ENCODE results near the gene SLC9A5. TPM values are rescaled to one million over a fixed set of nuclear protein-coding genes. Genes with fewer than 3 reads are reported as not detected.

SLC9A5 gene
- total and polyA plus RNA-seq, 4 donors, result 1.1 to 2.9 (median 1.6) TPM

GRCh38 chr16:67275321-67275720 lies 26.5 kb downstream of the SLC9A5 start:
- 87 to 94% methylated on average over 2 of the region's 2 CpGs for WGBS, 2 donors
- H3K27ac ChIP-seq (ENCODE audit: low read depth in 1 of 2, low read length in 2 of 2), result no peak overlapping the region
- no peaks in the 10 kb centered on the region for H3K36me3 ChIP-seq (ENCODE audit: control insufficient read depth in 1 of 2, insufficient read depth in 2 of 2, low read length in 1 of 2)
- H3K27me3 ChIP-seq (ENCODE audit: control insufficient read depth in 1 of 2, insufficient read depth in 2 of 2, low read length in 1 of 2), result no peaks in the 10 kb centered on the region
- ATAC-seq (ENCODE audit: low FRiP score) (no peak), DNase-seq (no peak)
- no peak overlapping the region for H3K4me3 ChIP-seq (ENCODE audit: low read length in 2 of 2)
- intact Hi-C loops (cut with DNase I), result no loop called here
- no peaks in the 10 kb centered on the region for H3K4me1 ChIP-seq (ENCODE audit: control insufficient read depth in 1 of 2, insufficient read depth in 2 of 2, low read length in 2 of 2)
- no peaks in the 10 kb centered on the region for H3K9me3 ChIP-seq (ENCODE audit: control insufficient read depth, low read length)

DNA sequence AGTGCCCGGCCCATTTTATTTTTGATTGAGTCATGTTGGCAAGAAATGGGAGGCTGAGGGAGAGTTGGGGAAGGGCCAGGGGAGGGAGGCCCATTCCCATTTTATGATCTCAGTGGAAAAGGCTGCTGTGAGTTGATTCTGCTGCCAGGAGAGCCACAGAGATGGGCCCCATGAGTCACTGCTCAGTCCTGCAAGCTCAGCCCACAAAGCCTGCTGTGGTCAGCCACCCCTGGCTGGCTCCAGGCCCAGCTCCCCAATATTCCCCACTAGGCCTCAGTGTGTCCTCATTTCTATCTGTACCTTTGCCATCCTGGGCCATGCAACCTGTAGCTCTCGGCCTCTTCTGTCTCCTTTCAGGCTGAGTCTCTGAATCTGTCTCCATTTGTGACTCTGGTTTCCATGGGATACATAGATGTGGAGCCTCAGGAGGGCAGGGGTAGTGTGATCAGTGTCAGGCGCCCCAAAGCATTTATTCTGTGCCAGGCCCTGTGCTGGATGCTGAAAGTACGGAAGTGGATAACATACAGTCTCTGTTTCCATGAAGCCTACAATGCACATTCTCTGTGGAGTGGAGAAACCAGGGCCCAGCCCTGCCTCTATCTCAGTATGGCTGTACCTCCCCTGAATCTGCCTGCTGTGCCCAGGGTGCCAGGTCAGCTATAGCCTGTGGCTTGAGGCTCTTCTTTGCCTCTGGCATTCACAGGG lies 28.7 kb downstream of the SLC9A5 start:
- Histone ChIP-seq H3K36me3 (ENCODE audit: control insufficient read depth in 1 of 2, insufficient read depth in 2 of 2, low read length in 1 of 2) (no peaks in the 10 kb centered on the region), H3K9me3 (ENCODE audit: control insufficient read depth, low read length) (no peaks in the 10 kb centered on the region), H3K27me3 (ENCODE audit: control insufficient read depth in 1 of 2, insufficient read depth in 2 of 2, low read length in 1 of 2) (no peaks in the 10 kb centered on the region), H3K4me3 (ENCODE audit: low read length in 2 of 2) (no peak overlapping the region), H3K27ac (ENCODE audit: low read depth in 1 of 2, low read length in 2 of 2) (peak overlapping the region; percentile 24 to 29), H3K4me1 (ENCODE audit: control insufficient read depth in 1 of 2, insufficient read depth in 2 of 2, low read length in 2 of 2) (no peaks in the 10 kb centered on the region)
- DNase-seq (peak; percentile 90 to 91), ATAC-seq (ENCODE audit: low FRiP score) (peak; percentile 81)
- intact Hi-C loops (cut with DNase I), result no loop called here
- 46 to 47% methylated on average over 4 of the region's 4 CpGs for WGBS, 2 donors

DNA sequence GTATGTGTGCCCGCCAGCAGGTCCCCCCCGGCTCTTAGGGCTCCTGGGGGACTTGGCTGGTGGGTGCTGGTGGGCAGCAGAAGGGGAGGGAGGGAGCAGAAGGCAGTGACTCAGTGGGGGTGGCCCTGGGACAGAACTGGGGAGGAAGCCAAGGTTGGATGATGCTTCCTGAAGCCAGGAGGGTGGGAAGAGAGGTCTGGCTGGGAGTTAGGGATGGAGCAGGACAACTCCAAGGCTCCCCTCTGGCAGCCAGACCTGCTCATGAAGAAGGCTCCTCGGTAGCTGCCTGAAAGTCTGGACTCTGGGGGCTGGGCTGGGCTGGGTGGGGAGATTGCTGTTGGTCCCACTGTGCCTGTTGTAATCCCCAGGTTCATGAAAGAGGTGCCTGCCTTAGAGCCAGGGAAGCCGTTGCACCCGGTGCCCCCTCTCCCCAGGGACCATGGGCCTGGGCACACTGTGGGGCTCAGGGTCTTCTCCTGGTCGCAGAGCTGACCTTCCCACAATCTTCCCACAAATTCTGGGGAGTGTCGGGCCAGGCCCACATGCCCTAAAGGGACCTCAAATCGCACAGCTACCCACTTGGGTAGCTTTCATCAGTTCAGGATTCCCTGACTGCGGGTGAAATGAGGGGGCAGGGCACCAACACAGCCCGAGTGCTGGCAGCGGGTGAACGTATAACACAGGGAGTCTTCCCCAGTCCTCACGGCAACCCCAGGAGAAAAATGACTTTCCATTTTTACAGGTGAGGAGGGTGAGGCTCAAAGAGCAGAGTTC lies 29.4 kb downstream of the SLC9A5 start:
- DNase-seq, result peak in 1 of 2 donors; percentile 73
- H3K27me3 ChIP-seq (ENCODE audit: control insufficient read depth in 1 of 2, insufficient read depth in 2 of 2, low read length in 1 of 2), result no peaks in the 10 kb centered on the region
- H3K36me3 ChIP-seq (ENCODE audit: control insufficient read depth in 1 of 2, insufficient read depth in 2 of 2, low read length in 1 of 2), result no peaks in the 10 kb centered on the region
- H3K27ac ChIP-seq (ENCODE audit: low read depth in 1 of 2, low read length in 2 of 2), result peak overlapping the region; percentile 24 to 29
- no peak overlapping the region for H3K4me3 ChIP-seq (ENCODE audit: low read length in 2 of 2)
- ATAC-seq (ENCODE audit: low FRiP score), result peak; percentile 50
- H3K4me1 ChIP-seq (ENCODE audit: control insufficient read depth in 1 of 2, insufficient read depth in 2 of 2, low read length in 2 of 2), result no peaks in the 10 kb centered on the region
- intact Hi-C loops (cut with DNase I), result no loop called here
- no peaks in the 10 kb centered on the region for H3K9me3 ChIP-seq (ENCODE audit: control insufficient read depth, low read length)
- 33 to 43% methylated on average over 13 of the region's 13 CpGs for WGBS, 2 donors

- Histone ChIP-seq H3K9me3 (ENCODE audit: control insufficient read depth, low read length) (no peaks in the 10 kb centered on the region), H3K4me1 (ENCODE audit: control insufficient read depth in 1 of 2, insufficient read depth in 2 of 2, low read length in 2 of 2) (no peaks in the 10 kb centered on the region), H3K4me3 (ENCODE audit: low read length in 2 of 2) (peak overlapping the region in 1 of 2 donors; percentile 49), H3K36me3 (ENCODE audit: control insufficient read depth in 1 of 2, insufficient read depth in 2 of 2, low read length in 1 of 2) (no peaks in the 10 kb centered on the region), H3K27ac (ENCODE audit: low read depth in 1 of 2, low read length in 2 of 2) (peak overlapping the region in 1 of 2 donors; percentile 20), H3K27me3 (ENCODE audit: control insufficient read depth in 1 of 2, insufficient read depth in 2 of 2, low read length in 1 of 2) (no peaks in the 10 kb centered on the region)
- ATAC-seq (ENCODE audit: low FRiP score) (peak; percentile 13), DNase-seq (no peak)
- WGBS, 2 donors, result 4 to 5% methylated on average over 35 to 42 of the region's 42 CpGs
- intact Hi-C loops (cut with DNase I), result no loop called here
Measured at GRCh38 chr16:67278773-67279295, 30.1 kb downstream of the SLC9A5 start.

DNA sequence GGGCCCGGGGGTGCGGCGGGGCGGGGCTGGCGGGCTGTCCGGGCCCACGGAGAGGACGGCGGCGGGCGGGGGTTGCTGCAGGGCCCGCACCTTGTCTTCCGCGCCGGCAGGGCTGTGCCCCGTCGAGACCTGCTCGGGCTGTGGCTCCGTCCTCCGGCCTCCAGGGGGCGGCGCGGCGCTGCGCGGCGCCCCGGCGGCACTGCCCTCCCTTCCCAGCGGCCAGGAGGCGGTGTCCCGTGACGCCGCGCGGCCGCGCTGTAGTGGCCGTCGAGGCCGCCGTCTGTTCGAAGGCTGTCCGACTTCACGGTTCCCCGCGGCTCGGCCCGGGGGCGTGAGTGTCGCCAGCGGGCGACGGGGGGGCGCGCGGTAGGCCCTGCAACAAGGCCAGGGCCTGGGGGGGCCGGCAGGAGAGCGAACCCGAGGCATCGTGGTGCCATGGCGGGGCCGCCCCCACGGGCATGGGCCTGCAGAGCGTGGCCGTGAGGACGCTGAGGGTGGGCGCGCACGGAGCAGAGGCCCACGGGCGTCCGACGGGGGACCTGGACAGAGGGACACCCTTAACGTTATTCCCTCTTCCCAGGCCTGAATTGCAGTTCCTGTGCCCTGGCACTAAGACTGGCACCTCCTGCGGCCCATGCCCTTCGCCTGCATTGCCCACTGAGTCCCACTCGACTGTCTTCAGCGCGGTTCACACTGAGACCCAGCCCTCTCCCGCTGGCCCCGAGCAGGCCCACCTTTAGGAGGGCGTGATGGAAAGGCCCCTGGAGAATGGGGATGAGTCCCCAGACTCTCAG lies 30.7 kb downstream of the SLC9A5 start, which contains the start of gene PLEKHG4:
Gene PLEKHG4, plus strand, starts transcription at position 237 of the 794 bp plus-strand sequence. Its CDS starts 513 bp downstream, at position 750.
- peak; percentile 83 to 91 for DNase-seq
- peak; percentile 78 for ATAC-seq (ENCODE audit: low FRiP score)
- intact Hi-C loops (cut with DNase I), result no loop called here
- Histone ChIP-seq H3K4me1 (ENCODE audit: control insufficient read depth in 1 of 2, insufficient read depth in 2 of 2, low read length in 2 of 2) (no peaks in the 10 kb centered on the region), H3K4me3 (ENCODE audit: low read length in 2 of 2) (peak within 1 kb of the TSS in 1 of 2 donors; percentile 49), H3K9me3 (ENCODE audit: control insufficient read depth, low read length) (no peaks in the 10 kb centered on the region), H3K36me3 (ENCODE audit: control insufficient read depth in 1 of 2, insufficient read depth in 2 of 2, low read length in 1 of 2) (no peaks in the 10 kb centered on the region), H3K27me3 (ENCODE audit: control insufficient read depth in 1 of 2, insufficient read depth in 2 of 2, low read length in 1 of 2) (no peaks in the 10 kb centered on the region), H3K27ac (ENCODE audit: low read depth in 1 of 2, low read length in 2 of 2) (peak within 1 kb of the TSS in 1 of 2 donors; percentile 20)
- whole genome bisulfite sequencing, 2 donors, result 24 to 28% methylated on average over 49 to 83 of the region's 83 CpGs

DNA sequence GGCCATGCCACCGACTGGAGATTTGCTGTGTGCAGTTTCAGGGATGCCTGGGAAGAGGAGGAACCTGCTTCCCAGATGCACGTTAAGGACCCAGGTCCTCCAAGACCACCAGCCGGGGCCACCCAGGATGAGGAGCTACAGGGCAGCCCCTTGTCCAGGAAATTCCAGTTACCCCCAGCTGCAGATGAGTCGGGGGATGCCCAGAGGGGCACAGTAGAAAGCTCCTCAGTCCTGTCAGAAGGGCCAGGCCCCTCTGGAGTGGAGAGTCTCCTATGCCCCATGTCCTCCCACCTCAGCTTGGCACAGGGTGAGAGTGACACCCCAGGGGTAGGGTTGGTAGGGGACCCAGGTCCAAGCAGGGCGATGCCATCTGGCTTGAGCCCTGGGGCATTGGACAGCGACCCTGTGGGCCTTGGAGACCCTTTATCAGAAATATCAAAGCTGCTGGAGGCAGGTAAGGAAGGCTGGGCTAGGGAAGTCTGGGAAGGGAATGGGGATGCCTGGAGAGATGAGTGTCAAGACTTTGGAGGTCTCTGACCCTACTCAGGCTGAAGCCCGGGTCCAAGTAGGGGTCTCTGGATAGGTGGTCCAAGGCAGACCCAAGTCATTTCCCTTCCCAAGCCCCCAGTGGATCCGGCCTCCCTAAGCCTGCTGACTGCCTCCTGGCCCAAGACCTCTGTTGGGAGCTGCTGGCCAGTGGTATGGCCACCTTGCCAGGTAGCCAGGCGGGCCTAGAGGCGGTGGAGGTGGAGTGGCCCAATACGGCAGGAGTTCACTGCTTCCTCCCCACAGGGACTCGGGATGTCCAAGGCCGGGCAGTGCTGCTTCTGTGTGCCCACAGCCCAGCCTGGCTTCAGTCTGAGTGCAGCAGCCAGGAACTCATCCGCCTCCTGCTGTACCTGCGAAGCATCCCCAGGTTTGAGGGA lies 31.6 kb downstream of the SLC9A5 start:
- no peak for DNase-seq
- no peaks in the 10 kb centered on the region for H3K9me3 ChIP-seq (ENCODE audit: control insufficient read depth, low read length)
- no peak overlapping the region for H3K27ac ChIP-seq (ENCODE audit: low read depth in 1 of 2, low read length in 2 of 2)
- intact Hi-C loops (cut with DNase I), result no loop called here
- H3K36me3 ChIP-seq (ENCODE audit: control insufficient read depth in 1 of 2, insufficient read depth in 2 of 2, low read length in 1 of 2), result no peaks in the 10 kb centered on the region
- no peaks in the 10 kb centered on the region for H3K27me3 ChIP-seq (ENCODE audit: control insufficient read depth in 1 of 2, insufficient read depth in 2 of 2, low read length in 1 of 2)
- 95% methylated on average over 15 of the region's 15 CpGs for WGBS, 2 donors
- no peak overlapping the region for H3K4me3 ChIP-seq (ENCODE audit: low read length in 2 of 2)
- H3K4me1 ChIP-seq (ENCODE audit: control insufficient read depth in 1 of 2, insufficient read depth in 2 of 2, low read length in 2 of 2), result no peaks in the 10 kb centered on the region
- no peak for ATAC-seq (ENCODE audit: low FRiP score)

DNA sequence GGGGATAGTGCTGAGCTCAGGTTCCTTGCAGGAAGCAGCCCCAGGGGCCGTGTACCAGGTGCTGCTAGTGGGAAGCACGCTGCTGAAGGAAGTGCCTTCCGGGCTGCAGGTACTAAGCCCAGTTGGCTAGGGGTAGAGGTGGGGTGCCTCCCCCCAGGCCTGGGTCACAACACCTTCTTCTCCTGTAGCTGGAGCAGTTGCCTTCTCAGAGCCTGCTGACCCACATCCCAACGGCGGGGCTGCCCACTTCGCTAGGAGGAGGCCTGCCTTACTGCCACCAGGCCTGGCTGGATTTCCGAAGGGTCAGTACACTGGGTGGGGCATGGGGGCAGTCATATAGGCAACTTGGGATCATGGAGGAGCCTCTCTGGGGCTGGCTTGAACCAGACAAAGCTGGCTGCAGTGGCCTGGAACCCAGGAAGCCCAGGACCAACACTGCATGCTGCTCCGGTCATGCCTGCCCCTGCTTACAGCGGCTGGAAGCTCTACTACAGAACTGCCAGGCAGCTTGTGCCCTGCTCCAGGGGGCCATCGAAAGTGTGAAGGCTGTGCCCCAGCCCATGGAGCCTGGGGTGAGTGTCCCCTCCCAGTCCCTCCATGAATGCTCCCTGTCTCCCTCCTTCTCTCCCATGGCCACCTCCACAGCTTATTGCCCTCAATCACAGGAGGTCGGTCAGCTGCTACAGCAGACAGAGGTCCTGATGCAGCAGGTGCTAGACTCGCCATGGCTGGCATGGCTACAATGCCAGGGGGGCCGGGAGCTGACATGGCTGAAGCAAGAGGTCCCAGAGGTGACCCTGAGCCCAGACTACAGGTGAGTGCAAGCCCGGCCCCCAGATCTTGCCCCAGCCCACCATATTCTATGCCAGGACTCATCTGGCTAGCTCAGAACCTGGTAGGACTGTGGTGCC lies 33.0 kb downstream of the SLC9A5 start:
- Histone ChIP-seq H3K9me3 (ENCODE audit: control insufficient read depth, low read length) (no peaks in the 10 kb centered on the region), H3K4me3 (ENCODE audit: low read length in 2 of 2) (no peak overlapping the region), H3K36me3 (ENCODE audit: control insufficient read depth in 1 of 2, insufficient read depth in 2 of 2, low read length in 1 of 2) (no peaks in the 10 kb centered on the region), H3K4me1 (ENCODE audit: control insufficient read depth in 1 of 2, insufficient read depth in 2 of 2, low read length in 2 of 2) (no peaks in the 10 kb centered on the region), H3K27ac (ENCODE audit: low read depth in 1 of 2, low read length in 2 of 2) (no peak overlapping the region), H3K27me3 (ENCODE audit: control insufficient read depth in 1 of 2, insufficient read depth in 2 of 2, low read length in 1 of 2) (no peaks in the 10 kb centered on the region)
- WGBS, 2 donors, result 93 to 95% methylated on average over 14 of the region's 14 CpGs
- ATAC-seq (ENCODE audit: low FRiP score), result no peak
- peak in 1 of 2 donors; percentile 63 for DNase-seq
- intact Hi-C loops (cut with DNase I), result no loop called here

Measured in aorta (tissue), 5 donors.